Esophagus muscularis mucosa (tissue), 3 donors: ENCODE measurements around the gene OSBPL9.

ENCODE experiments used
- POLR2AphosphoS5 ChIP-seq, 2 donors: sonication (generic); formaldehyde crosslinking; IDR thresholded peaks; one replicate each; pipeline ENCODE4 v1.6.1; 2017; ENCODE audit warnings: antibody characterized with exemption in 2 of 2
- TF ChIP-seq, protein P1 (sequence below), 3 experiments: fragments of 200-600 bp in 2 of 3; fragments of 450-650 bp in 1 of 3; sonication (generic) in 2 of 3; IDR thresholded peaks; one replicate each; pipeline ENCODE4 v1.5.1; 2017 to 2019; ENCODE audit warnings: antibody characterized with exemption in 3 of 3, mild to moderate bottlenecking in 2 of 3, moderate library complexity in 1 of 3

DNA sequence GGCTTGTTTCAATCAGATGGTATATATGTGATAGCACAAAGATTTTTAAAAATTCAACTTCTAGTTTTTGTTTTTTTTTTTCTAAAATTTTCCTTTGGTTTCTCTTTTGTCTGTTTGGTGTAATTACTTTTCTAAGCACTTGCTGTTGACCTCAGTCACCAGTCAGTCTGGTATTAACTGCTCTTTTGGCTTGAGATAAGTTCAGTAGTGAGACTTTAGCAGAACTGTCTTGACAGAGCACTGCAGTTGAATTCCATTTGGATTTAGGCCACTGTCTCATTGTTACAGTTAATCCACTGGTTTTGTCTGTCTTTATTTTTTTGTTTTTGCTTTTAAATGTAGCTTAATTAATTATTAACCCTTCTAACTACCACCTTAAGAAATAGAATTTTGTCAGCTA, 36.2 kb downstream of the OSBPL9 start:
- TF ChIP-seq, protein P1, sequence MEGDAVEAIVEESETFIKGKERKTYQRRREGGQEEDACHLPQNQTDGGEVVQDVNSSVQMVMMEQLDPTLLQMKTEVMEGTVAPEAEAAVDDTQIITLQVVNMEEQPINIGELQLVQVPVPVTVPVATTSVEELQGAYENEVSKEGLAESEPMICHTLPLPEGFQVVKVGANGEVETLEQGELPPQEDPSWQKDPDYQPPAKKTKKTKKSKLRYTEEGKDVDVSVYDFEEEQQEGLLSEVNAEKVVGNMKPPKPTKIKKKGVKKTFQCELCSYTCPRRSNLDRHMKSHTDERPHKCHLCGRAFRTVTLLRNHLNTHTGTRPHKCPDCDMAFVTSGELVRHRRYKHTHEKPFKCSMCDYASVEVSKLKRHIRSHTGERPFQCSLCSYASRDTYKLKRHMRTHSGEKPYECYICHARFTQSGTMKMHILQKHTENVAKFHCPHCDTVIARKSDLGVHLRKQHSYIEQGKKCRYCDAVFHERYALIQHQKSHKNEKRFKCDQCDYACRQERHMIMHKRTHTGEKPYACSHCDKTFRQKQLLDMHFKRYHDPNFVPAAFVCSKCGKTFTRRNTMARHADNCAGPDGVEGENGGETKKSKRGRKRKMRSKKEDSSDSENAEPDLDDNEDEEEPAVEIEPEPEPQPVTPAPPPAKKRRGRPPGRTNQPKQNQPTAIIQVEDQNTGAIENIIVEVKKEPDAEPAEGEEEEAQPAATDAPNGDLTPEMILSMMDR (IDR thresholded peaks at IDR 0.05), result no peak
- no peak for TF ChIP-seq POLR2AphosphoS5 (IDR thresholded peaks at IDR 0.05)
